ENCODE results near the gene KCNQ1. TPM values are rescaled to one million over a fixed set of nuclear protein-coding genes. Genes with fewer than 3 reads are reported as not detected.

The KCNQ1 gene
- total RNA-seq, 1 donor, result 1.1 TPM

DNA sequence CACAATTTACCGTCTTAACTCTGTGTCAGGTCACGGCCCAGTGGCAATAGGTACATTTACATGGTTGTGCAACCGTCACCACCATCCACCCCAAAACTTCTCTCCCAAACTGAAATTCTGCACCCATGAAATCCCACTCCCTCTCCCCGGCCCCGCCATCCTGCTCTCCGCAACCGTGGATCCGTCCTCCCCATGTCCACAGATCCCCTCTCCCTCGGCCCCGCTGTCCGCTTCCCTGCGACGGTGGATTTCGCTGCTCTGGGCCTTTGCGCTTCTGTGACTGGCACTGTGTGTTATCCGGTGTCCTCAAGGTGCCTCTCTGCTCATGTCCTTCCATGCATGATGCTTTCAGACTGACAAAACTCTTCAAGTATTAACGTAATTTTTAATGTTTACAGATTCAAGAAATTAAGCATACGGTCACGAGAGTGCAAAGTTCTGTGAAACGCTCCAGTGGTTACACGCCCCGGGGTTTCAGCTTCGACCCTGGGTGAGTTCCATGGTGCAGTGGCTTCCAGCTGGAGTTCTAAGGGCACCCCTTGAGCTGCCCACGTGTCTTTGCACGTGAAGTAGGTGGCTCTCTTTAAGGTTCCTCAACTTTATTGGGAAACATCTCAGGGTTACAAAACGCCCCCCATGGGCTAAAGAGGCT, 76.4 kb downstream of the KCNQ1 start:
- no peak for DNase-seq (ENCODE audit: low read depth in 2 of 3, low spot score in 2 of 3)

DNA sequence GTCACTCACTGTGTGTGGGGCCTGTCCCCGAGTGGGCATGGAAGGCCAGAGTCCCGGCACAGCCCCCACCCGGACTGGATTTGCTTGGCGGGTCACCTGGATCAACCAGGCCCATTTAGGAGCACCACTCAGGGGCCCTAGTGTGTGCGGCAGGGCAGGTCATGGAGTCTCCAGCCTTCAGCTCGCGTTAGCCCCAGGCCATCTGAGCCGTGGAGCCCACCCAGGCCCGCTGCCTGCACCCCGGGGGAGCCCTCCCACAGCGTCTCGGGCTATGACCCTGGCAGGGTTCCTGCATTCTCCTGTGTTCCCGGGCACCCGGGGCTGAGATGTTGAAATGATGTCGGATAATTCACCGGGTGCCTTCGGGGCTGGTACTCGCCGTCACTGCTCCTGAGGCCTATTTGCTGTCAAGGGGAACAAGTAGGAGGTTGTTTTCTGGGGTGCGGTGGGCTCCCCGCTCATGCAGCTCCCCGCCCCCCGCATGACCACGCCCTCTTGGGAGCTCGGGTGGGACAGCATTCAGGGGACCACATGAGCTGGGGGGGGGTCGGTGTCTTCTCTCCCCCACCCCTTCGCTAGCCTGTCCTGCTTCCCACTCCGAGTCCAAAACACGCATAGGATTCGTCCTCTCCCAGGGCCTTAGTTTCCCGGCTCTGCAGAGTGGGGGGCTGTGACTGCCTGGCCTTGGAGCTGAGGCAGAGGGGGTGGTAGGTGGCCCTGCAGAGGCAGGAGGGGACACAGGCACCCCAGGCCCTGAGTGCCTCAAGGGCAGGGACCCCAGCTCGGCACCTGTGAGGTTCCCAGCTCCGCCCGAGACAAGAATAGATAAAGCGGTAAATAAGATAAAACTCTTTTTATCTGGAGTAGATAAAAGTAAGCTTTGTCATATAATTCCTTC, 77.2 kb downstream of the KCNQ1 start:
- DNase-seq (ENCODE audit: low read depth in 2 of 3, low spot score in 2 of 3), result no peak

DNA sequence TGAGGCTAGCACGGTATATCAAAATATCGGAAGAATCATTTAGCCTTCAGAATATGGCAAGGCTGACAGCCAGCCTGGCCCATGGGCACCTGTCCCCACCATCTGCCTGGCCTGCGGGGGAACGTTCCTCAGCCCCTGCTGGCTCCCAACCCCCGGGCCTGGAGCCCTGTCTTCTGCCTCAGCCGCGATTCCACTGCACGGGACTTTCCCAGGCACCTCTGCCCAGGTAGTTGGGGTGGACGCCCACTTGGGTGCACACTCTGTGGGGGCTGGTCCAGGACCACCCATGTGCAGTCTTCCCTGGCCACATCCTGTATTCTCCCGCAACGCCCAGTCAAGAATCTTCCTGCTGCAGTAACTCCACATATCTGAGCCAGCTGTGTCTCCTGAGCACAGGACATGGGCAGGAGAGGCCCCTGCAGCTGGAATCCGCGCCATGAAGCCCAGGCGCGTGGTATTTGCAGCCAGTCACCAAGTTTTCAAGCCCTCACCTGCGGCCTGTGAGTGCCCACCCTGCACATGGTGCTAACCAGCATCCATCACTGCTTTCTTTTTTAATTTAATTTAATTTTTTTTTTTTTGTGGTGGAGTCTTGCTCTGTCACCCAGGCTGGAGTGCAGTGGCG, 77.9 kb downstream of the KCNQ1 start:
- no peak for DNase-seq (ENCODE audit: low read depth in 2 of 3, low spot score in 2 of 3)

DNA sequence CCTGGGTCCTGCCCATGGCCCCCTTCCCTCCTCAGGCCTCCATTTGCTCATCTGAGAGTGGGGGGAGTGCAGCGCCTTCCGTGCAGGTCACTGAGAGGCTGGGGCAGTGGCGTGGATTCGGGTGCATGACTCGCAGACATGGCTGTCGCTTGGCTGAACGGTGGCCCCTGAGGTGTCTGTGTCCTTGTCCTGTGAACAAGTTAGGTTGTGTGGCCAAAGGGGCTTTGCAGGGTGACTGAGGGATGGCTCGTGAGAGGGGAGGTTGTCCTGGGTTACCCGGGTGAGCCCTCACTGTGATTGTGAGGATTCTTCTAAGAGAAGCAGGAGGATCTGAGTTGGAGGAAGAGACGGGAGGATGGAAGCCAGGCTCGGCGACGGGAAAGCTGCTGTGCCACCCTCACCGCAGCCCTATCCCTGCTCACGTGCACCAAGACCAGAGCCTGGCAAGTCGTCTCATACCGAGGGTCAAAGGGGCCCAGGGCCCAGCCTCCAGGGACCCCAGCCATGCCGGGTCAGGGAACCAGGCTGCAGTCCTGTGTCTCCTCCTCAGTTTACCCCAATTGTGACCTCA, 79.1 kb downstream of the KCNQ1 start:
- DNase-seq (ENCODE audit: low read depth in 2 of 3, low spot score in 2 of 3), result no peak

DNA sequence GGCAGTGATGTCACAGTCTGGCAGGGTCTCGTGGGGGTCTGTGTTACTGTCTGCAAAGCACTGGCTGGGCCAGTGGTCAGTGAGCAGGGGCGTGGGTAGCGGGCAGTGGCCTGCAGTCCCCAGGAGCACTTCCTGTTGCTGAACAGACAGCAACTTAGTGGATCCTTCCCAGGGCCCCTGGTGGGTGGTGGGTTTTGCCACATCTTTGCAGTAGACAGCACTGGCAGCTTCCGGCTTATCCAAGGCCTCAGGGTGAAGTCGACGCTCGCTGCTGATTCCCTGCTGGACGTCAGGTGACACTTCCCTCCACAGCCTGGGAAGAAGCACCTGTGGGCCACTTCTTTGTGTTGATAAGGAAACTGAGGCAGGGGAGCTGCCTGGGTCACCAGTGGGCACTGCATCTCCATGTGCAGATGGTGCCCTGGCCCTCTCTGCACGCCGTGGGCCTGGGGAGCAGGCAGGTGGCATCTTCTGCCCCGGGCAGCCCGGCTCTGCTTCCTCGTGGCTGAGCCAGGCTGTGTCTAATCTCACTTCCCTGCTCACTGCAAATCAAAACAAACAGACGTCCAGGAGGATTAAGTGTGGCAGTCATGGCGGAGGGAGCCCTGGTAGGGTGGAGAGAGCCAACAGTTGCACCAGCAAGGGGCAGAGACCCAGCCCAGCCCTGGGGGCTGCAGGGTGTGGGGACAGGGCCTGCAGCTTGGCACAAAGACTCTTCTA, 79.8 kb downstream of the KCNQ1 start:
- DNase-seq (ENCODE audit: low read depth in 2 of 3, low spot score in 2 of 3), result no peak

DNA sequence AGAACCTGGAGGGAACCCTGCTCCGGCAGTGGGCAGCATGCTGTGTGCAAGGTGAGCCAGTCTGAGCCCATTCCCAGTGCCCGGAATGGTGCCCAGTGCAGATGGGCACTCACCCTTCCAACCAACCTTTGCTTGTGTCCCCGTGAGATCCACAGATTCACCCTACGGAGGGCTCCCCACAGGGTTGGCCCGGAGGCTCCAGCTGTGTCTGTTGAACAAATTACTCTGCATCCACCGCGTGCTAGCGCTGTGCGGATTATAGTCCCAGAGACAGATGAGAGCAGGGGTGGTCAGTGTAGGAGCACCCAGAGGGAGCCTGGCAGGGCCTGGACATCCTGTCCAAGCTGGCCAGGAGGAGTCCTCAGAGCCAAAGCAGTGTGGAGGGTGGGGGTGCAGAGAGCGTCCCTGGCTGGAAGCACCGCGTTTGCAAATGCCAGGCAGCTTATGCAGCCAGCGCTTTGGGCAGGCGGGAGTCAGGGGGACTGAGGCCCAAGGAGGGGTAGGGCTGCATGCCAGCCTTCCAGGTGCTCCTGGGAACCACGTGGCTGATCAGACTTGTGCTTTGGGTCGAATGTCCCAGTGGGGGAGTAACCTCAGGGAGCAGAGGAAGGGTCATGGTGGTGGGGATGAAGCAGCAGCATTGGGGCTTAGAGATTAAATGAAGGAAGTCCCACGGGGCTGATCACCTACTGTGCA, 80.5 kb downstream of the KCNQ1 start:
- DNase-seq (ENCODE audit: low read depth in 2 of 3, low spot score in 2 of 3), result no peak

DNA sequence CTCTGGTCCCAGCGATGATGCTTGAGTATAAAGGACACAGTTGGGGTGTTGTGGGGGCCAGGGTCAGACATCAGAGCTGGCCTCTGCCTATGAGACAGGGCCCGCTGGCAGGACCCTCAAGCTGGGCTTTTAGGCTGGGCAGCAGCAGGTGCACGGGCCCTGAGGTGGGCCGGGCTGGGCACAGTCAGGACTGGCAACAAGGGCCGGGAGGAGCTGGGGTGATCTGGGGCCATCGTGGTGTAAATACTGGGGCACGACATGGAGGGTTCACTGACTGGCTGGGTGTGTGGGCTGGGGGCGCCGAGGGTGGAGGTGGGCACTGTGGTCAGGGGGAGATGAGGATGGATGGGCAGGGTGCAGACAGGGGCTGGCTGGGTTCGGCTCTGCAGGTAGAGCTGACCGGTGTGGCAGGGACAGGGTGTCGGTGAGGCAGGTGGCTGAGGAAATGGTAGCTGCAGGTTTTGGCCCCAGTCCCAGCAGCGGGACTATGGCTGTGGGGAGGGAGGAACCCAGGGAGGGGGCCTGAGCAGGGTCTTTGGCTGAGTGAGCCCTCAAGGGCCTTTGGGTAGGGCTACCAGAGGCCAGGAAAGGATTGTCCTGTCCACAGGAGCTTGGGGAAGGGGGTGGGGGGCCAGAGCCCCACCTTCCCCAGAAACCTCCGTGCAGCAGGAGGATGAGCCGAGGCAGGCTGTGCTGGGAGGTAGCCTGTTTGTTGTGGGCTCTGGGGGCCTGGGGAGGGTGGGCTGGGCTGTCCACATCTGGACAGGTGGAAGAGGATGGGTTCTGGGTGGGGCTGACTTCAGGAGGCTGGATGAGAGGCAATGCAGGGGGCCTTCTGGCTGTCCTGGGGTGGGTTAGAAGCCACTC, 81.4 kb downstream of the KCNQ1 start:
- no peak for DNase-seq (ENCODE audit: low read depth in 2 of 3, low spot score in 2 of 3)

DNA sequence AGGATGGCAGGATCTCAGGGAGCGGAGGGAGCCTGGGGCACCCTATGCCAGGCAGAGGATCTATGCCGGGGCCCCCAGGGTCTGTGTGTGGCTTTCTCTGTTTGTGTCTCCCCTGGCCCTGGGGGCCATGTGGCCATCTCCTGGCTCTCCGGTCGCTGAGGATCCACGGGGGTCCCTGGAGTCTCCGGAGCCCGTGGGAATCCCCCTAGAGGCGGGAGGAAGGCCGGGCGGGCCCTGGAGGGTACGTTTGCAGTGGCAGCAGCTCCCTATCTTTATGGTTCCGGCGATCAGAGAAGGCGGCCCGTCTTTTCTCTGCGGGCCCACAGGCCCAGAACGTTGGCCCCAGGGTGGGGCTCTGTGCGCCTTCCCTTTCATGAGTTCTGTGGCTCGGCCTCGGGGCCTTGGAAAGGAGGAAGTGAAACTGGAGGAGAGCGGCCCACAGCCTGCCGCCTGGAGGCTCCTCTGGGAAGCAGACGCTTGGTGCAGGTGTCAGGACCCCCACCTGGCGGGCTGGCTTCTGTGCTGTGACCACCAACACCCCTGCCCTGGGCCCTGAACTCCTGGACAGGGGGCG, 82.1 kb downstream of the KCNQ1 start:
- DNase-seq (ENCODE audit: low read depth in 2 of 3, low spot score in 2 of 3), result peak in 2 of 3 donors; percentile 70 to 71

DNA sequence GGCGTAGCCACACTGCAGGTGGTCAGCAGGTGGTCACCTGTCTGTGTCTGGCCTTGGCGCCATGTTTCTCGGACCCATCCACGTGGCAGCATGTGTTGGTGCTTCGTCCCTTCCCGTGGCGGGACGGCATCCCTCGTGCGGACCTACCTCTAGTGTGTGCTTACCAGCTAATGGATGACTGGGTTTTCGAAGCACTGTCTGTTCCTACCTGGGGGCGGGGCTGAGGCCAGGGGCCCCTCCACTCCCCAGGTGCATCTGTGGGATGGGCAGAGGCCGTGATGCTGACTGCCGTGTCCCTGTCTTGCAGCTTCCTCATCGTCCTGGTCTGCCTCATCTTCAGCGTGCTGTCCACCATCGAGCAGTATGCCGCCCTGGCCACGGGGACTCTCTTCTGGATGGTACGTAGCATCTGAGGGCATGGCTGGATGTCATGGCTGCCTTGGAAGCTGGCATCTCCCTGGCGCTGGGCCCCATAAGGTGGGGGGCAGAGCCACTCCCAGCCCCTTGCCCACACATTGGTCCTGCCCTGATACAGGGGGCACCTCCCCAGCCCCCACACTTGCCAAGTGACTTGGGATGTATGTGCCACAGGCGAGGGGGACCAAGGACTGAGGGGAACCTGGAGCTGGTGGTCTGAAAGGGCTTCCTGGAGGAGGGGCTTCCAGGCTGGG, 82.9 kb downstream of the KCNQ1 start:
- DNase-seq (ENCODE audit: low read depth in 2 of 3, low spot score in 2 of 3), result no peak

DNA sequence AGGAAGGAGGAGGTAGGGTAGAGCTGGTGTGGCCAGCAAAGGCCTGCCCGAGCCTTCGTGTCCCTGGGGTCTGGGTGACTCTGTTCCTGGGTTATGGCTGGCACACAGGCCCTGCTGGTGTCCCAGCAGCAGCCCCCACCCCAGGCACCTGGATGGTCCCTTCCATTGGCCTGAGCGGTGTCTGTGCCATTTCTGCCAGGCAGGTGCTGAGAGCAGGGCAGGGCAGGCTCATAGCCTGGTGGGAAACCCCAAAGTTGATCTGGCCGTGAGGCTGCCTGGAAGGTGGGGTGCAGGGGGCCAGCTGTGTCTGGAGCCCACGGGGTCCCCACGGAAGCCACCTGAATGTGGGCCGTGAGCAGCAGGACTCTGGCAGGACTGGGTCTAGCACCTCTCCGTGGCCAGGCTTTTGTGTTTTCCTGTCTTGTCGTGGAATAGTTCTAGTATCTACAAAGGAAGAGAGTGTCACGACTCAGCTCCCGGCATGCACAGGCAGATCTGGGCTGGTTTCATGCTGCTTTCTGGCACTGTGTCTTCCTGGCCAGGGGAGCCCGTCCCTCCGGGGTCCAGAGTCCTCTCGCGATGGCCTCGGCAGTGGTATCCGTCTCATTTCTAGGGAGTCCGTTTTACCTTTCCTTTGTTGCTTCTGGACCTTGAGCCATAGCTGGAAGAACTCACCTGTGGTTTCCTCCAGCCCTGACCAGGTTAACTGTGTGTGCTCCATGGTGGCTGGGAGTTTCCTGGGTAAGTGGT, 83.7 kb downstream of the KCNQ1 start:
- no peak for DNase-seq (ENCODE audit: low read depth in 2 of 3, low spot score in 2 of 3)

DNA sequence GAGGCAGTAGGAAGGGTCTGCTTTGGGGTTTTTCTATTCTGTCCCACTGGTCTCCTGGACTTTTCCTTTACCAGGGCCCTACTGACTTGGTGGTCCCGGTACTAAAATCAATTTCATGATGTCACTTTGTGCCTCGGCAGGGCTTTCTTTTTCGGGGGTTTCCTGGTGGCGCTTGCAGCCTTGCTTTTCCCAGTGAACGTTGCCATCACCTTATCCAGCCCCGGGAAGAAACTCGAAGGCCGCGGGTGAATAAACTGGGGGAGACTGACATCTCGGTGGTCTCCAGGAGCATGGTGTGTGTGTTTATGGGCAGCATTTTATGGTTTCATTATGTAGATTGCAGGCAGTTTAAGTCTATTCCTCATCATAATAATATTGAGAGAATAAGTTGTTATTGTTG, 84.4 kb downstream of the KCNQ1 start:
- no peak for DNase-seq (ENCODE audit: low read depth in 2 of 3, low spot score in 2 of 3)

DNA sequence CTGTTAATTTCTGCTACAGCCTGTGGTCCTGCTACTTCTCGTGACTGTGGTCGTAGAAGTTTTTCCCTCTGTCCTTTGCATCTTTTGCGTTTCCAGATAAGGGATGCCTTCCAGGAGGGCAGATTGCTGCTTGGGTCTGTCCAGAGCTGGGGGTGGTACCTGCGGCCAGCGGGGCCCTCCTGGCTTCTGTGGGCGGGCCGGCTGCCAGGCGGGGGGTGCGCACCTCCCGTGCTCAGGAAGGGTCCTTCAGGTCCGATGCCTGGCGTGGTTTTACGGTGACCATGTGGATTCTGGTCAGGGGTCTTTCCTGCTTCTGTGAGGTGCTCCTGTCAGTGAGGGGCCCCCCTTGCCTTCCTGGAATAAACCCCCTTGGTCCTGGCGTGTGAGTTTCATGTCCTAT, 84.8 kb downstream of the KCNQ1 start:
- DNase-seq (ENCODE audit: low read depth in 2 of 3, low spot score in 2 of 3), result no peak

DNA sequence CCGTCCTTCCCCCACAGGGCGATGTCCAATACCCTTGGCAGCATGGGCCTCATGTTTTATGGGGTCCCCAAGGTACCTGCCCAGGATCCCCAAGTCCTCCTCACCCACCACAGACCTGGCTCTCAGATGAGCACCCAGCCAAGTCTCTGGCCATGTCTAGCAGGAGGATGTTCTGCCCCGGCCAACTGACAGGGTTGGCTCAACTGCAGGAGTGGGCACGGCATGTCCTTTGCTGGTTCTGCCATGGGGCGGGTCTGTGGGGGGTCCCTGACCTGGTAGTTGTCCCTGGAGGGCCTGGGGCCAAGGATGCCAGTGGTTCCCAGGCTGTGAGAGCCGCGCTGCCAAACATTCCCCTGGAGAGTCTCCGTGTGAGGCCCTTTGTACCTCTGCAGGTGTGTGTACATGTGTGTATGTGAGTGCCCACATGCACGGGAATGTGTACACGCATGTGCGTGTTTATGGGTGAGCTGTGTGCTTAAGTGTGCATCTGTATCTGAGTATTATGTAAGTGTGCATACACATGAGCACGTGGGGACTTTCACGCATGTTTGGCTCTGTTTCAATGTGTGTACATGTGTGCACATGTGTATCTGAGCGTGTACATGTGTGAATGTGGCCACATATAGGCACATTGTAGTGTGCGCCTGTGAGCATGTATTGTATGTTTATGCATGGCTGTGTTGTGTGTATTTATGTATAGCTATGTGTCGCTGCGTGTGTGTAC, 85.5 kb downstream of the KCNQ1 start:
- no peak for DNase-seq (ENCODE audit: low read depth in 2 of 3, low spot score in 2 of 3)

DNA sequence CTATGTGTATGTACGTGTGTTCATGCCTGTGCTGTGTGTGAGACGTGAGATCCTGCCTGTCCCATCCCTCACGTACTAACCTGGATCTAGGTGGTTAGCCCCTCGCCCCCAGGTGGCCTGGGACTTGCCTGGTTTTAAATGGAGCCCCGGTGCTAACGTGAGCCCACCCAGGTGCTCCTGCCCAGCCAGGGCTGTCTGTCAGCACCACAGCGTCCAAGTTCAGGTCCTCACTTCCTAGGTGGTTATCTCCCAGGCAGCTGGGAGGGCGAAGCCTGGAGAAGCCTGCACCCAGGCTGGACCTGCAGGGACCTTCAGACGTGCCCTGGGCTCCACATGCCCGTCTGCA, 86.0 kb downstream of the KCNQ1 start:
- DNase-seq (ENCODE audit: low read depth in 2 of 3, low spot score in 2 of 3), result no peak

DNA sequence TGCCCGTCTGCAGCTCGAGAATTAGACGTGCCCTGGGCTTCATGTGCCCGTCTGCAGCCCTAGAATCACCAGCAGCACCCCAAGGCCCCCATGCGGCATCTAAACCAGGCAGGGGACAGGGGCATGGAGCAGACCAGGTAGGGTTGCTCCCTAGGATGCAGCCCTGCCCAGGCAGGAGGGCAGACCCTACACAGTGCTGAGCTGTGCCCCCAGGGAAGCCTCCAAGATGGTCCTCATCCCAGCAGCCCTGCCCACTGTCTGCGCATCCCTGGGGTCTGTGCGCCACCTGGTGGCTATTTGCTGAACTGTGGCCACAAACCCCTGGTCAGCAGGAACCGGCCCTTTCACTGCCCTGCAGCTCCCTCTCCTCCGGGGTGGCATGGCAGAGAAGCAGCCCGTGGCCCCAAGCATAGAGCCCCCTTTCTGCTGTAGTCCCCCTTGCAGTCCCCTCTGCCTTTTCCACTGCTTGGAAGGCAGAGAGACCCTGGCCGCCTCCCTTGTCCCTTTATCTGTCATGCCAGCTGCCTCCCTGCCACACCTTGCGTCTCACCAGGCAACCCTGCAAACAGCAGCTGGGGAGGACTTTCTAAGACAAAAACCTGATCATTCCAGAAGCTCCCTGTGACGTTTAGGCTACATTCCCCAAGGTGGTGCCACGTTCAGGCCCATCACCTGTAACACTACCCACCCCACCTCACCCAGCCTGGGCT, 86.6 kb downstream of the KCNQ1 start:
- DNase-seq (ENCODE audit: low read depth in 2 of 3, low spot score in 2 of 3), result peak in 2 of 3 donors; percentile 49 to 63

DNA sequence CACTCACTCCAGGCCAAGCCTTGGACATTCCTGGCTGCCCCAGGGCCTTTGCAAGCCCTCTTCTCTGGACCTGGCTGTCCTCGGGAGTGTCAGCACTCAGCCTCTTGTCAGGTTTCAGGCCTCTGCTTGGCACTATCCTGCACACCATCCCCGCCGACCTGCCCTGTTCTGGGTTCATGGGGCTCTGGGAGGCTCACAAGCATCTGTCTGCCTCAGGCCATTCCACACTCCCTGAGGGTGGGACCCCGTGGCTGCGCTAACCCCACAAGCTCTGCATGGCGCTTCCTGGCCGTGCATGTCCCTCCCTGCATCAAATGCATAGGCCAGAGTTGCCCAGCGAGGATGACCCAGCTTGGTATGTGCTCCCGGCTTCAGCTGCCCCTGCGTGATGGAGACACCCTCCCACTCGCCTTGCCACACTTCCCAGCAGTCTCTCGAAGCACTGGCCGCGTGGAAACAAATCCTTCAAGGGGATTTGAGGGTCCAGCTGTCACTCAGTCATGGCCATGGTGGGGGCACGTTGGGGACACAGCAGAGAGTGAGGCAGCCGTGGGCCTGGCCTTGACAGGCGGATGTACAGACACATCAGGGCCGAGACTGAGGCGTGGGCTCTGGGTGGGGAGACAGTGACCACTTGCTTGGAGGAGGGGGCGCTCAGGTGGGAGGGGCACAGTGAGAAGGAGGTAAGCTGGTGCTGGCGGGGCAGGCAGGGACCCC, 87.3 kb downstream of the KCNQ1 start:
- DNase-seq (ENCODE audit: low read depth in 2 of 3, low spot score in 2 of 3), result no peak
